Skin of body (tissue), 2 donors: ENCODE data around the gene RAET1L. TPM values are rescaled to one million over a fixed set of nuclear protein-coding genes. Genes with fewer than 3 reads are reported as not detected.
"Not testable (repeated sequence)": the region's sequence is repeated elsewhere in the genome, so short reads cannot be mapped to it uniquely, and the experiment has no call there.

Source experiments
- DNase-seq: peaks from one replicate; lab custom pipeline; 2025; lab: John Stamatoyannopoulos, UW
- total RNA-seq: library from RNA; depleted of rRNA; stranded (reverse); fragments of >200 nt; gene quantifications from one replicate; pipeline ENCODE4 v1.2.3, GENCODE V29; 2014

Gene RAET1L, protein sequence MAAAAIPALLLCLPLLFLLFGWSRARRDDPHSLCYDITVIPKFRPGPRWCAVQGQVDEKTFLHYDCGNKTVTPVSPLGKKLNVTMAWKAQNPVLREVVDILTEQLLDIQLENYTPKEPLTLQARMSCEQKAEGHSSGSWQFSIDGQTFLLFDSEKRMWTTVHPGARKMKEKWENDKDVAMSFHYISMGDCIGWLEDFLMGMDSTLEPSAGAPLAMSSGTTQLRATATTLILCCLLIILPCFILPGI
- 2.8 TPM for total RNA-seq

DNA sequence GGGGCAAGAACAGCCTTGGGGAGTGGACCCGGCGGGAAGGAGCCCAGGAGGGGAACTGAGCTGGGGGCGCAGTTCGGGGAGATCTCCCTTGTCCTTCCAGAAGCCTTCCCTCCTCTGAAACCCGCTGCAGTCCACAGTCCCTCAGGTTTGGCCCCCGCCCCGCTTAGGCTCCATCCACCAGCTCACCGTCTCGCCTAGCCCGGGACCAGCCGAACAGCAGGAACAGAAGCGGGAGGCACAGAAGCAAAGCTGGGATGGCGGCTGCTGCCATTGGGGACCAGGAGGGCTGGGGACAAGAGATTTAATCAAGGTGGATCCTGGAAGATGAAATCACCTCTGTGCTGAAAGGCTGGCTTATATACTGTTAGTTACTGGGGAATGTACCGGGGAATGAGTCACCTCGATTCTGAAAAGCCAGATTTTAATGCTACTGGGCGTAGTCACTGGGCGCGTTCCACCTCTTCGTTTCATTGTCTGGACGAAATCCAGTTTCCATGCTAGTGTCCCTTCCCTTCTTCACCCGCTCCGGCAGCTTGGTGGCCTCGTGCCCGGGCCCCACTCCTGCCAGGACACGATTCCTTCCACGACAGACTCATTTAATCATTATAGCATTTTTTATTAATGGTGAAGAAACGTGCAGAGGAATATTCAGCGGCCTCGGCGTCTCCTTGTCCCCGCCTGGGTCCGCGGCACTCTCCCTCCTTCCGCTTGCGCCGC, at the start of gene RAET1L:
Gene RAET1L (minus strand): TSS at position 332 of the 717 bp plus-strand sequence. CDS start 61 bp downstream, at position 271.
- DNase-seq: peak; percentile 27

DNA sequence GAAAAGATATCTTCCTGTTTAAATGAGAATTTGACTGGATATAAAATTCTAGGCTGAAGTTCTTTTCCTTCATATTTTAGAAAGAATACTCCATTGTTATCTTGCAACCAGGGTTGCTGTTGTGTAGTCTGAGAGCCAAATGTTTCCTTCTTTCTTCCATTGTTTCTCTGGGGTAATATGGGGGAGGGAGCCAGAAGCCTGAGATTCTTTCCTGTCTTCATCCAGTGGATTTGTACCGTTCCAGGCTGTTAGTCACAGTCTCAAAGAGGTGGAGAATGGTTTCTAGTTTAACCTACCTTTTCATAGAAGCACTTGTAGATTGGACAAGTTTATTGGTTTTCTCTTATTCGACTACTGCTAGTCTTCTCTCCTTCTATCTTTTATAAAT, 49.7 kb upstream of the RAET1L start:
- peak; percentile 16 for DNase-seq

DNA sequence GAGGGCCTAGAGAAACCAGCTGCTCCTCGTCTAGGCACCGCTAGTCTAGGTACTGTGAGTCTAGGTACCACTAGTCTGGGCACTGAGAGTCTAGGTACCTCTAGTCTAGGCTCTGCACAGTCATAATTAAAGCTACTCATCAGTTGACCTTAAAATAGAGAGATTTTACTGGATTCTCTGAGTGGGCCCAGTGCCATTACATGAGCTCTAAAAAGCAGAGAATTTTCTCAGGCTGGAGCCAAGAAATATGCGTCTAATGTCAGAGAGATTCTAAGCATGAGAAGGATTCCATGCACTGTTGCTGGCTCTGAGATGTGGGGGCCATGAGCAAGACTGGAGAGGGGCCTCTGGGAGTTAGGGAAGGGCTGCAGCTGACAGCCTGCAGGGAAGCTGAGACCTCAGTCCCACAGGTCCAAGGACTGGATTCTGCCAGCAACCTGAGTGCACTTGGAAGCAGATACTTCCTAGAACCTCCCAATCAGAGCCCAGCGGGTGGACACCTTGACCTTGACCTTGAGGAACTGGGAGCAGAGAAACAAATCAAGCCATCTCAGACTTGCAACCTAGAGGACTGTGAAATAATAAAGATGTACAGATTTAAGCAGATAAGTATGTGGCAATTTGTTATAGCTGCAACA, 49.2 kb upstream of the RAET1L start:
- DNase-seq: peak; percentile 18

DNA sequence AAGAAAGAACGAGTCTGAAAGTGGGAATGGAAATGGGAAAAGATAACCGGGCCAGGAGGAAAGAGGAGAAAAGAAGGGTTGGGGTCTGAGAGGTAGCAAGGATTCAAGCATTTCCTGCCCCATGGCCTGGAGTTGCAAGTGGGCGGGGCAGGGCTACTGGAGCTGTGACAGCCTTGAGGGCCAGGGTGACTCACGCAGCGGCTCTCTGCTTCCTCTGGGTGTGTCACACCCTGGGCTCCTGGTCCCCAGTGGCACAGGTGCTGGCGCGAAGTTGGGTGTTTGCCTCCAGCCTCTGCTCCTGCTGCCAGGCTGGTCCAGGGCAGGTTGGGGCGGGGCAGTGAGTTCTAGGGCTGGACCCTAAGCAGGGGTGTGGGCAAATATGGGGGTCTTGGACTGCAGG, 46.9 kb upstream of the RAET1L start:
- DNase-seq: no peak

DNA sequence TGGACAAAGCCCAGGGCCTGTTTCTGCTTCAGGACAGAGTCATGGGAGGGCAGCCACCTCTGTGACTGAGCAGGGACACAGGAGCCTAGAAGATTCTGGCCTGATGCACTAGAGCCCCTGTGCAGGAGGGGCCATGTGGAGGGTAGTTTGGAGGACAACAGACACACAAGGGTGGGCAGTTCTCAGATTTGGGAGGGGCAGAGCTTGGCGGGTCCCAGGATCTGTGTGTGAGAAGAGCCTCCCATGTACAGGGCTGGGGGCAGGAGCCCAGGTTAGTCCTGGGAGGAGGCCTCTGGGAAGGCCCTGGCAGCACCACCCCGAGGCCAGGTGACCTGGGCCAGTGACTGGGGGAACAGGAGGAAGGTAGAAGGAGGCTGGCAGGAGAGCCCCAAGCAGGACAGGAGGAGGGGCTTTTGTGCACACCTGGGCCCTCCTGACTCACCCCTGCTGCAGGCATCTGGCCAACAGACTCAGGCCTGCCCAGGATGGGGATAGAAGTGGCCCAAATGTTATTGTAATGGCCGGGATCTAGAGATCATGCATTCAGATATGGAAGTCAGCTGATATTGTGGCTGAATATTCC, 45.0 kb upstream of the RAET1L start:
- no peak for DNase-seq

DNA sequence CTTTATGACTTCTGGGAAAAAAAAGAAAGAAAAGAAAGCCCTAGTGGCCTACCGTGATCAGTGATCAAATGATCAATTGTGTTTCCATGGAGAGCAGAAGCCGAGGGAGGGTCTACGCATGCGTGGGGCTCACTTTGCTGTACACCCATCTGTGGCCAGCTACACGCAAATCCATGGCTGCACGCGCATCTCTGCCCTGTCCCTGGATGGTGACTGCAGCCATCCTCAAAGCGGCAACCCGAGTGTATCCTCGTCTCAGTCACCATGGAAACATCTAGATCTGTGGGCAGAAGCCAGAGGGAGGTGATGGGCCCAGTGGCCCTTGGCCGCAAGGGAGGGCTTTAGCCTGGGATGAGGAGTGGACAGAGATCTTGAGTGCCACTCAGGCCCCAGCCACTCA, 44.4 kb upstream of the RAET1L start:
- no peak for DNase-seq

DNA sequence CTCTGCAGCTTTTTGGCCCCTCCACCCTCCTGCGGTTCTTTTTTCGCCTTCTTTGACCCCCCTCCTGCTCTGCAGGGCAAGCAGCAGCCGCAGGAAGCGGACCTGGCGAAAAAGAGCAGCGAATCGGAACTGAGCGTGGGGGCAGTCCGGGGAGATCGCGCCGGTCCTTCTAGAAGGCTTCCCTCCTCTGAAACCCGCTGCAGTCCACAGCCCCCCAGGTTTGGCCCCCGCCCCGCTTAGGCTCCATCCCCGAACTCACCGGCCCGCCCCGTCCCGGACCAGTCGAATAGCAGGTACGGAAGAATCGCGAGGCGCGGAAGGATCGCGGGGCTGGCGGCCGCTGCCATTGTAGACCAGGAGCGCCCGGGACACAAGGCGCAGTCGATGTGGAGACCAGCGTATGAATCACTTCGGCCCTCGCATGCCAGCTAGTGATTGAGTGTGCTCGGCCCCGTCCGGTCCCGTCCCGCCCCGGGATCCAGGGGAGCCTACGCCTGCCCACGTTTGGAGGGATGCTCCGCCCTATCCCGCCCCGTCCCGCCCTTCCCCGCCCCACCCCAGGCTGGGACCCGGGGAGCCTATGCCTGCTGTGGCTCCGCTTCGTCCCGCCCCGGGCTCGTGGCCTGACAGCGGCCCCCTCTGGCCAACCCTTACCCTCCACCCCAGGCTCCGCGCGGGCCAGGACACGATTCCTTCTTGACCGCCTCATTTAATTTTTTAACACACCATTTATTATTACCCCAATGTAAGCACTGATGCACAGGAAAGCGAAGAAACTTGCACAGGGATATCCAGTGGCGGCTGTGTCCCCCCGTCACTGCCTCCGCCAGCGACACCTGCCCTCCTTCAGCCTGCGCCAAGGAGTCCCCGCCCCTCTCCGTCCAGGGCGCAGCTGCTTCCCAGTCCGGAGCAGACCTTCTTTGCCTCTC, 43.7 kb upstream of the RAET1L start, which contains the start of gene ULBP3:
Gene ULBP3 (minus strand): TSS at position 402 of the 929 bp plus-strand sequence. CDS start 55 bp downstream, at position 347.
- peak; percentile 33 for DNase-seq

DNA sequence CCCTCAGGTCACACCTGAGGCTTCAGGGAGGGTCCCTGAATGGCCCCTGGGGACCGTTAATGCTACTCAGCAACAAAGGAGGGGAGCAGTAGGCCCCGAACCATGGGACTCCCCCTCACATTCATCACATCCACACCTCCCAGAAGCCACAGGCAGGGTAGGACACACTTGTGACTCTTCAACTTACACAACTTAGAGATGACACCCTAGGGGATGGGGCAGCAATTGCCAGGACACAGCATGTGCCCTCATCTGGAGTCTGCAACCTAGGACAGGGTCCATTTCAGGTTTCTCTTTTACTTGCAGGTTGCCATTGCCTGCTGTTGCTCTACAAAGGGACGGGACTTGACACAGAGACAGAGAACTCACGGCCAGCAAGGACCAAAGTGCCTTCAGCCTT, 42.8 kb upstream of the RAET1L start:
- DNase-seq: no peak

DNA sequence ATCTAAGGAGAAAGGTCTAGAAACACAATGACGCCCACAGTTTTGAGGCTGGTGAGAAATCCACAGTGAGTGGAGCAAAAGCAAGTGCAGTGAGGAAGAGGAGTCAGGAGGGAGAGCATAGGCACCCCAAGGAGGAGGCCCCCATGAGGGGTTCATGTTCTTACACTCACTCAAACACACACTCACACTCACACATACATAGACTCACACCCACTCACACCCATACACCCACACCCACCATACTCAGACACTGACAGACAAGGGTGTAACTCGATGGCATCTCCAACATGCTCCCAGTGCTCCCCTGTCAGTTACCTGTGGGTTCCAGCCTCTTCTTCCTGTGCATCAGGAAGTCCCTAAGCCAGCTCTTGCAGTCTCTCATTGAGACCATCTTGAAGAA, 39.8 kb upstream of the RAET1L start:
- DNase-seq: no peak

DNA sequence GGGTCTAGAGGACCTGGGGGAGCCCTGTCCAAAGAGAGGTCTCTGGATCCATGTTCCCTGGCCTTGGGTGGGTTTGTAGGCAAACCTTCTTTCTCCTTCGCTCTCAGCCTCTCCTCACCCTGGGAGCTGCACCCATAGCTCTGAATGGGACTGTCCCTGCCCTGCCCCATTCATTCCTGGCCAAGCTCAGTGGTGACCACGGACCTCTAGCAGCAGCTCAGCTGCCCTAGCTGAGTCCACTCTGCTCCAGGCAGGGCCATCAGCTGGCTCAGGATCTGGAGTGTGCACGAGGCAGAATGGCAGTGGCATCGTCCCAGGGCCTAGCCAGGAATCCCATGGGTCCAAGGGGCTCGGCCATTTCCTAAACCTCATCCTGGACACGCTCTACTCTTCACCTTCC, 38.3 kb upstream of the RAET1L start:
- no peak for DNase-seq

DNA sequence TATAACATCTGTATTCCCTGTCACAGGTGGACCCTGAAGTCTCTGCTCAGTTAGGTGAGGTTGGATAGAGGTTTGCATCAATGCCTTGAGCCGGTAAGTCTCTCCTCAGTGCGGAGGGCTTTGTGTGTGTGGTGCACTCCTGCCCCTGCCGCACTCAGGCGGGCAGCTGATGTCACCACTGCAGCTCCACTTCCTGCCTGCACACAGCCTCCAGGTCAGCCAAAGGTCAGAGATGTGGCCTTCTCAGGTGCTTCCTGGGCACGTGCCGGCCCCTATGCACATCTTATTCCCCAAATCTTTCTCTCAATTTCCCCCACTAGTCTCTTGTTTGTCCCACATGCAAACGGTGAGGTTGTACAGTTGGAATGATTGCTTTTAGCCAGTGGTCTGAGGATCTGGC, 34.6 kb upstream of the RAET1L start:
- not testable (repeated sequence) for DNase-seq

DNA sequence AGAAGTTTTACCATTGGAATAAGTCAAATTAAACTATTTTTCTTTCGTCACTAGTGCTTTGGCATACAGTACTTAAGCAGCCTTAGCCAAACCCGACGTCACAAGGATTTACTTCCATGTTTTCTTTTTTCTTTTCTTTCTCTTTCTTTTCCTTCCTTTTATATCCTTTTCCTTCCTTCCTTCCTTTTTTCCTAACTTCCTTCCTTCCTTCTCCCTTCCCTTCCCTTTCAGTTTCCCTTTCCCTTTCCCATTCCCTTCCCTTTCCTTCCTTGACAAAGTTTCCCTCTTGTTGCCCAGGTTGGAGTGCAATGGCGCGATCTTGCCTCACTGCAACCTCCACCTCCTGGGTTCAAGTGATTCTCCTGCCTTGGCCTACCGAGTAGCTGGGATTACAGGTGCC, 33.7 kb upstream of the RAET1L start:
- no peak for DNase-seq

DNA sequence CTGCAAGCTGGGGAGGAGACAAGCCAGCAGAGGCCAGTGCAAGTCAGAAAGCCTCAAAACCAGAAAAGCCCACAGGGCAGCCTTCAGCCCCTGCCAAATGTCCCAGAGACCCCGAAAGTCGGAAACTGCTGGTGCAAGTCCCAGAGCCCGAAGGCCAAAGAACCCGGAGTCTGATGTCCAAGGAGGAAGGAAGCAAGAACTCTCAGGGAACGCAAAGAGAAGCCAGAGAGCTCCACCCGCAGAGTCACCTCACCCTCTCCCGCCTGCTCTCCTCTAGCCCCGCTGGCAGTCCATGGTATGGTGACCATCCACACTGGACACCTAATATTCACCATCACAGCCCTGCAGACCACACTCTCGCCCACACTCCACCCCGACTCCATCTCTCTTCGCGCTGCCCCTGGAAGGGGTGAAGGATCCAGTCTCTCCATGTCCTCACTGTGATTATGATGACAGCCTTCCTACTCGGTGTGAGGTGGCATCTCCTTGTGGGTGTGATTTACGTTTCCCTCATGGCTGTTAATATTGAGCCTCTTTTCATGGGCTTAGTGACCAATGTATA, 33.0 kb upstream of the RAET1L start:
- DNase-seq: no peak

DNA sequence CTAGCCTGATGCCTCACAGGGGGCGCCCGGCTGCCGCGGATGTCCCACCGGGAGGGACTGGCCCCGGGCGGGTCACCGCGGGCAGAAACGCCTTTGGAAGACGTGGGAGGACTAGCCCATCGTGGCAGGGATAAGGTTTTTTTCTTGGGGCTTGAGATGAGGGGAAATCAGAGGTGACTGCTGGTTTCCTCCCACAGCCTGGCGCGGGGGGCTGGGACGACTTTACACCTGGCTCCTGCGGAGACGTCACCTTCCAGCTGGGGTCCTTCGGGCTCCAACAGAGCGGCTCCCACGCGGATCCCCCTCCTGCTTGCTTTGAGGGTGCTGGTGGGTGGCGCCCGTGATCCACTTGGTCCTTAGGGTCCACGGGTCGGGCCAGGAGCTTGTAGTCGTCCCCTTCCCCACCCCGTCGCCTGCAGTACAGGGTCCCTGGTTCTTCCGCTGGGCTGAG, 32.2 kb upstream of the RAET1L start:
- DNase-seq: no peak

DNA sequence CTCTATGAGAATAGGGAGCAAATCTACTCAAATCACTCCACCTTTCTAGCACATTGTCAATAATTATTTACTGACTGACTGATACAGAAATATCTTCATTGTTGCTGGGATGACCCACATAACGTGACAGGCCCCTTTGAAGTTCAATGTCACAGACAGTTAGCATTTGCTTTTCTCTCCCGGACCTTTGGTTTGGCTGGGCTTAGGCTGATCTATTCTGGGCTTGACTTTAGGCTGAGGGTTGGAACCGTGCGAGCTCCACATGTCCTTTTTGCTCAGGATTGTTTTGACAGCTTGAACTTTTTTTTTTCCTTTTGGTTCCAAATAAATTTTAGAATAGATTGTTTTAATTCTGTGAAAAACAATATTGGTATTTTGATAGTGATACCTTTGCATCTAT, 31.6 kb upstream of the RAET1L start:
- no peak for DNase-seq

DNA sequence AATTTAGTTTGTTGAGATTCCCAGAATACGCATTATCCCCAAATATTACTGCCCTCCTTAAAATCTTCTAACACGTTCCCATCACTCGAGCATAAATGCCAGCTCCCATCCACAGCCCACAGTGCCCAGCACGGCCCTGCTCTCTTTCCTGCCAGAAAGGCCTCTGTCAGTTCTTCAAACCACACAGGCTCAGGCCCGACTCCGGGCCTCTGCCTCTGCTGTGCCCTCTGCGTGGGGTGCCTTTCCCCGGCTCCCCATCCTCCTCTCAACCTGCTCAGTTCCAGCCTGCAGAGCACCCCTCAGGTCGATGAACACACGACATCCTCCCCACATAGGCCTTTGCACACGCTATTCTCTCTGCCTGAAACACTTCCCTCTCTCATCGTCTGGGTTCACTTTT, 30.8 kb upstream of the RAET1L start:
- no peak for DNase-seq

DNA sequence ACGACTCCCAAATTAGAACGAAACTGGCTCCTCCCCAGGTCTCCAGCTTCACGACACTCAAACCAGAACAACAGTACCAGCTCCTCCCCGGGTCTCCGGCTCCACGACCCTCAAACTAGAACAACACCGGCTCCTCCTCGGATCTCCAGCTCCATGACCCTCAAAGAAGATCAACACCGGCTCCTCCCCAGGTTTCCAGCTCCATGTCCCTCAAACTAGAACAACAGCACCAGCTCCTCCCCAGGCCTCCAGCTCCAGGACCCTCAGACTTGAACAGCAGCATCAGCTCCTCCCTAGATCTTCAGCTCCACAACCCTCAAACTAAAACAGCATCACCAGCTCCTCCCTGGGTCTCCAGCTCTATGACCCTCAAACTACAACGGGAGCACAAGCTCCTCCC, 29.8 kb upstream of the RAET1L start:
- DNase-seq: no peak

DNA sequence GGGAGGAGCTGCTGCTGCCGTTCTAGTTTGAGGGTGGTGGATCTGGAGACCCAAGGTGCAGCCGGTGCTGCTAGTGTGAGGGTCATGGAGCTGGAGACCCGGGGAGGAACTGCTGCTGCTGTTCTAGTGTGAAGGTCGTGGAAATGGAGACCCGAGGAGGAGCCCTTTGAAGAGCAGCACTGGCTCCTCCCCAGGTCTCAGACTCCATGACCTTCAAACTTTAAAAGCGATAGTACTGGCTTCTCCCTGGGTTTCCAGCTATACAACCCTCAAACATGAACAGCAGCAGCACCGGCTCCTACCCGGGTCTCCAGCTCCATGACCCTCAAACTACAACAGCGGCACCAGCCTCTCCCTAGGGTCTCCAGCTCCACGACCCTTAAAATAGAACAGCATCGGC, 28.1 kb upstream of the RAET1L start:
- DNase-seq: no peak

DNA sequence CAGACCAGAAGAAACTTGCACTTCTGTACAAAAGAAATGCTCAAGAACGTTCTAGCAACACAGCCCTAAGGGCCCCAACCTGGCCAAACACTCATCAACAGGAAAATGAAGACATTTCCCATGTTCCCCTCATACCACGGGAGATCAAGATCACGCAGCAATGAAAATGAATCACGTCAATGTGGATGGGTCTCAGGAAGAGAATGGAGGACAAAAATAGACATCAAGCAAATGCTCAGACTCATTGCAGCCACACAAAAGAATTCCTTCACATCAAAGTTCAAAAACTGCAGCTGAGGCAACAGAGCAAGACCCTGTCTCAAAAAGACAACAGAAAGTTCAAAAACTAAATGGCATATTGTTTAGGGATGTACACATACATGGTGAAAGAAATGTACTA, 25.5 kb upstream of the RAET1L start:
- no peak for DNase-seq

DNA sequence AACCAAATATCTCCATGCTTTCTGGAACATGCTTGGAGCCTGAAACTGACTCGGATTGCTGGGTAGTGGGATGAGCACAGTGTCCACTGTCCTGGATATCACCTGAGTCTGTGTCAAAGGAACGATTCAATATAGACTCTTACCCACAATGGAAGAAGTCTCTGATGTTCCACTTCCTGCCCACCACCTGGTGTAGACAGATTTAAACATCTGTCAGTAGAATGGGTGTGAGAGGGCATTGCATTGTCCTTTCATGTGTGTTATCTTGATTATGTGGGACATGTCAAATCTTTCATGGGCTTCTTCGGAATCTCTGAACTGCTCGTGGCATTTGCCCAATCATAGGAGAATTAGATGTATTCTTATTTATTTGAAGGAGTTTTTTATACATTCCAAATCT, 22.8 kb upstream of the RAET1L start:
- DNase-seq: no peak

DNA sequence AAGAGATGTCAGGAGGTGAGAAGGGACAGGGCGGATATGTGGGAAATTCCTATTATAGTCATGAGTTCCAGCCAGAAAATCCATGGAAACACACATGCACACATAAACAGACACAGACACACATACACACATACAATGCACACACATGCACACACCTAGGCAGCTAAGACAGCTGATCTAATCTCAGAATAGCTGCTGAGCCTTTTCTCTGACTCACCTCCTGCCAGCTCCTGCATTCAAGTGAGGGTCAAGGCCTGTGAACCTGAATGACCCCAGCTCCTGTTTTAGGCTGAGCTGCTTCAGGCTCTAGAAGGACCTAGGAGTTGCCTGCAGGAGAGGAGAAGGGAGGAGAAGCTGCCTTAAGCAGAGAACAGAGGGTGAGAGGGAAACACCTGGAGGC, 21.6 kb upstream of the RAET1L start:
- no peak for DNase-seq
